Thyroid gland (tissue), 4 donors: ENCODE results near the gene CXCL12.

Source experiments
- CTCF ChIP-seq, 6 experiments: fragments of 200-600 bp in 3 of 6; fragments of 450-650 bp in 3 of 6; sonication (generic) in 3 of 6; IDR thresholded peaks; one replicate each; pipeline ENCODE4 v1.5.1; 2016 to 2019; ENCODE audit warnings: antibody characterized with exemption in 6 of 6, mild to moderate bottlenecking in 2 of 6, inconsistent platforms in 1 of 6, moderate library complexity in 1 of 6
- POLR2A ChIP-seq, 2 donors: fragments of 450-650 bp; IDR thresholded peaks; one replicate each; pipeline ENCODE4 v1.6.1; 2017; ENCODE audit warnings: antibody characterized with exemption in 2 of 2, mild to moderate bottlenecking in 2 of 2, moderate library complexity in 1 of 2

- TF ChIP-seq CTCF (IDR thresholded peaks at IDR 0.05) = no peak
- no peak for TF ChIP-seq POLR2A (IDR thresholded peaks at IDR 0.05)
These were observed 21.2 kb downstream of the CXCL12 start for GRCh38 chr10:44363716-44364115.
